Adrenal gland (tissue), 12 donors: Measurements from ENCODE around the gene RPS19. TPM values are rescaled to one million over a fixed set of nuclear protein-coding genes. Genes with fewer than 3 reads are reported as not detected.

Source experiments
- DNase-seq, 7 donors: peaks; one replicate each; pipeline ENCODE4 v3.0.0-alpha.2; 2019 to 2020
- H3K27ac ChIP-seq, 5 donors: fragments of 200-600 bp; sonication (generic) in 4 of 5; 1 replicate in 3 of 5; 2 replicates in 2 of 5; pipeline versions ENCODE4 v1.5.1 to v1.8.0; 2016 to 2020; ENCODE audit warnings: mild to moderate bottlenecking in 1 of 5
- H3K27me3 ChIP-seq: fragments of 200-600 bp; 2 replicates; pipeline ENCODE4 v1.8.0; 2021
- H3K36me3 ChIP-seq, 2 donors: fragments of 200-600 bp; replicated peaks in 1 of 2; 1 replicate in 1 of 2; 2 replicates in 1 of 2; pipeline versions ENCODE4 v1.5.1 to v1.8.0; 2018 to 2022
- H3K4me1 ChIP-seq, 2 donors: fragments of 200-600 bp; replicated peaks in 1 of 2; 1 replicate in 1 of 2; 2 replicates in 1 of 2; pipeline versions ENCODE4 v1.5.1 to v1.8.0; 2018 to 2021
- H3K4me3 ChIP-seq, 4 donors: fragments of 200-600 bp; sonication (generic) in 3 of 4; one replicate each; pipeline ENCODE4 v1.5.1; 2016 to 2018
- H3K9me3 ChIP-seq, 3 donors: fragments of 200-600 bp; sonication (generic) in 1 of 3; replicated peaks in 1 of 3; 1 replicate in 2 of 3; 2 replicates in 1 of 3; pipeline versions ENCODE4 v1.5.1 to v1.8.0; 2016 to 2021
- POLR2A ChIP-seq, 2 donors: fragments of 450-650 bp; IDR thresholded peaks; one replicate each; pipeline ENCODE4 v1.6.1; 2017; ENCODE audit warnings: antibody characterized with exemption in 2 of 2, mild to moderate bottlenecking in 2 of 2, moderate library complexity in 1 of 2
- WGBS, 4 donors: extraction: QIAGEN DNeasy Blood & Tissue Kit in 2 of 4; methylation state at CpG; one replicate each; pipeline versions ENCODE4 v1.1.5 to v1.1.7; 2013 to 2017; 5-methylcytosine and 5-hydroxymethylcytosine counted together
- intact Hi-C, 2 donors: fragments of 100-400 bp; cut with DNase I; formaldehyde crosslinking; loops; one replicate each; pipeline versions ENCODE4 v1.14.1 to v1.15.0; 2022 to 2023
- polyA plus RNA-seq, 3 donors: library from polyadenylated mRNA; stranded (reverse); fragments of 200-250 nt in 2 of 3; fragments of 350-450 nt in 1 of 3; fragmentation: Illumina TruSeq in 1 of 3; extraction: RNeasy Lipid Tissue Mini Kit (QIAGEN cat#74804) in 1 of 3; gene quantifications; one replicate each; pipeline ENCODE4 v1.2.3, GENCODE V29; 2013 to 2014
- total RNA-seq, 9 donors: library from RNA; depleted of rRNA in 4 of 9; stranded (reverse); fragments of >200 nt in 4 of 9; fragments of 120-200 nt in 1 of 9; fragmentation: NEBNext Ultra II Directional in 1 of 9; extraction: Animal tissue kit (Norgen Biotek cat#: 25700) in 1 of 9; gene quantifications; one replicate each; pipeline versions ENCODE4 v1.1.0 to v1.2.4, GENCODE V29; 2013 to 2023
- TF ChIP-seq, protein P1 (sequence below), 6 experiments: fragments of 450-650 bp in 4 of 6; fragments of 200-600 bp in 2 of 6; sonication (generic) in 1 of 6; IDR thresholded peaks; 1 replicate in 5 of 6; 2 replicates in 1 of 6; pipeline versions ENCODE4 v1.5.1 to v1.8.0; 2016 to 2021; ENCODE audit warnings: antibody characterized with exemption in 6 of 6, mild to moderate bottlenecking in 2 of 6, moderate library complexity in 1 of 6
- donor health status: healthy with polysubstance abuse.
- donor health status: Bipolar disorder and iron deficiency.
- donor health status: DM: yes; HTN: yes; CAD: no.
- donor health status: DM: no; HTN: no; CAD: no.
- donor health status: DM: no; HTN: no; CAD: no.
- donor health status: DM: yes; HTN: yes; CAD: no.

Gene RPS19
- total and polyA plus RNA-seq, 12 donors = 418 to 3,405 (median 1,389) TPM

DNA sequence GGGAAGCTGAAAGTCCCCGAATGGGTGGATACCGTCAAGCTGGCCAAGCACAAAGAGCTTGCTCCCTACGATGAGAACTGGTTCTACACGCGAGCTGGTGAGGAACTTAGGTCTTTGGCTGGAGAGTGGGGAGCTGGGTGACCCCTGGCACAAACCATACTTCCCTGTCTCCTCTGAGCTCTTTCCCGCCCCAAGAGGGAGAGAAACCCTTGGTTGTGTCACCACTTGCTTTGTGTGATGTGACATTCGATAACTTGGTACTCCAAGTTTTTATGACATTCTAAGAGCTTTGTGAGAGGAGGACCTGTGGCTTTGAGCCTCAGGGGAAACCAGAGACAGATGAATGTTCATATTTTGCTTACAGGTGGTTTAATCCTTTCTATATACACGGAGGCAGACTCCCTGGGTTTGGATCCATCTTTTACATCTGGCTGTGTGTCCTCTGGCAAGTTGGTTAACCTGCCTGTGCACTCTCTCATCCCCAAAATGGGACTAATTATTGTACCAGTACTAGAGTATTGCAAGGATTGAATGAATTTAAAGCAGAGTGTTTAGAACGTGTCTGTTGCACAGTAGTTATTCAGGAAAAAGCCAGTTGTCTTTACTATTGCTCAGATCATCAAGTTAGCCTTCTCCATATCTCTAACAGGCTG lies 1.2 kb downstream of the RPS19 start:
- 36 to 41% (median 36%) methylated on average over 7 to 9 of the region's 9 CpGs for WGBS, 4 donors
- no peak for TF ChIP-seq POLR2A (IDR thresholded peaks at IDR 0.05)
- TF ChIP-seq, protein P1, sequence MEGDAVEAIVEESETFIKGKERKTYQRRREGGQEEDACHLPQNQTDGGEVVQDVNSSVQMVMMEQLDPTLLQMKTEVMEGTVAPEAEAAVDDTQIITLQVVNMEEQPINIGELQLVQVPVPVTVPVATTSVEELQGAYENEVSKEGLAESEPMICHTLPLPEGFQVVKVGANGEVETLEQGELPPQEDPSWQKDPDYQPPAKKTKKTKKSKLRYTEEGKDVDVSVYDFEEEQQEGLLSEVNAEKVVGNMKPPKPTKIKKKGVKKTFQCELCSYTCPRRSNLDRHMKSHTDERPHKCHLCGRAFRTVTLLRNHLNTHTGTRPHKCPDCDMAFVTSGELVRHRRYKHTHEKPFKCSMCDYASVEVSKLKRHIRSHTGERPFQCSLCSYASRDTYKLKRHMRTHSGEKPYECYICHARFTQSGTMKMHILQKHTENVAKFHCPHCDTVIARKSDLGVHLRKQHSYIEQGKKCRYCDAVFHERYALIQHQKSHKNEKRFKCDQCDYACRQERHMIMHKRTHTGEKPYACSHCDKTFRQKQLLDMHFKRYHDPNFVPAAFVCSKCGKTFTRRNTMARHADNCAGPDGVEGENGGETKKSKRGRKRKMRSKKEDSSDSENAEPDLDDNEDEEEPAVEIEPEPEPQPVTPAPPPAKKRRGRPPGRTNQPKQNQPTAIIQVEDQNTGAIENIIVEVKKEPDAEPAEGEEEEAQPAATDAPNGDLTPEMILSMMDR (IDR thresholded peaks at IDR 0.05) = no peak
- H3K36me3 ChIP-seq = peaks cover 0 to 50% of the 10 kb centered on the region in 2 donors
- H3K27ac ChIP-seq = peak overlapping the region in 3 of 5 donors; percentile 96 to 98 (median 98)
- H3K4me1 ChIP-seq = peaks cover 9 to 36% of the 10 kb centered on the region in 2 donors
- no peaks in the 10 kb centered on the region for H3K9me3 ChIP-seq
- intact Hi-C loops = no loop called here
- H3K27me3 ChIP-seq = no peaks in the 10 kb centered on the region
- peak overlapping the region in 3 of 4 donors; percentile 92 to 94 (median 92) for H3K4me3 ChIP-seq
- no peak for DNase-seq

DNA sequence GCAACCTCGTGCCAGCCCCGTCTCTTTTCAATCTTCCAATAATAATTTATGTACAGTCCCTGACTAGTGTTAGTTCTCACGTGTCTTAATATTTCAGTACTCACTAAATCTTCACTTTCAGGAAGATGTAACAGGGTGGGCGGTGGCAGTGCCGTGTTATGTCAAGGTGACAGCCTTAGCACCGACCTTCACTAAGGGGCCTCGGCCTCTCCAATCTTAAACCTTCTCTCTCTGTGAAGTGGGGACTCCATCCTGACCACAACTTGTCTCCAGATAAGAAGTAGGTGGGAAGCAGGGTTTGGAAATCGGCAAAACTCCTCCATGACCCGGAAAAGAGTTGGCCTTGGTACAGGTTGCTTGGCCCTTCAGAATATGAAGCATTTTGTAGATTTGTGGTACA lies 1.8 kb downstream of the RPS19 start:
- peaks cover 0 to 56% of the 10 kb centered on the region in 2 donors for H3K36me3 ChIP-seq
- no peak for DNase-seq
- 45 to 61% (median 53%) methylated on average over 9 of the region's 9 CpGs for WGBS, 4 donors
- TF ChIP-seq POLR2A (IDR thresholded peaks at IDR 0.05) = no peak
- TF ChIP-seq, protein P1 (IDR thresholded peaks at IDR 0.05) = no peak
- intact Hi-C loops = no loop called here
- no peaks in the 10 kb centered on the region for H3K27me3 ChIP-seq
- H3K9me3 ChIP-seq = no peaks in the 10 kb centered on the region
- no peak overlapping the region for H3K4me3 ChIP-seq
- H3K27ac ChIP-seq = peak overlapping the region in 2 of 5 donors; percentile 96 to 98
- H3K4me1 ChIP-seq = peaks cover 9 to 36% of the 10 kb centered on the region in 2 donors

DNA sequence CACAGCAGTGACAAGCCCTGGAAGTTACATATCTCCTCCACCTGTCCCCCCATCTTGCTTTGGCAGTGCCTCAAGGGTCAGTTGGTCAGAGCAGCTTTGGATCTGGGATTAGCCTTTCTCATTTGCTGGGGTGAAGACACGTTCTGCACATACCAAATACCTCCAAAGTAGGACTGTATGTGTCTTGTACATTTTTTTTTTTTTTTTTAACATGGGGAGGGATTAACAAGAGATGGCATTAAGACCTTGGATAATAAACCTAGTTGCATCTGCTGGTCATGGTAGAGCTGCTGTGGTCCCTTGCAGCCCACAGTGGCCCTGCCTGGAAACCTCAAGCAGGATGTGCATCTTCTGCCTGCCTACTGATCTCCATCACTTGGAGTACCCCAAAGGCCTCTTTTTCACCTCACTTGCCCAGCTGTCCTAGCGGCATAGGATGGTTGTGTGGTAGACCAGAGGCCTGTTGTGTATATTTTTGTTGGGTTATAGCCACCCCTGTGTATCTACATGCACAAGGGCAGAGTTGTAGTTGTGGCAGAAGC lies 2.5 kb downstream of the RPS19 start:
- 55 to 80% (median 74%) methylated on average over 2 of the region's 2 CpGs for WGBS, 4 donors
- TF ChIP-seq POLR2A (IDR thresholded peaks at IDR 0.05) = no peak
- TF ChIP-seq, protein P1 (IDR thresholded peaks at IDR 0.05) = no peak
- intact Hi-C loops = no loop called here
- Histone ChIP-seq H3K27ac (no peak overlapping the region), H3K27me3 (no peaks in the 10 kb centered on the region), H3K9me3 (no peaks in the 10 kb centered on the region), H3K4me3 (no peak overlapping the region), H3K4me1 (peaks cover 9 to 36% of the 10 kb centered on the region in 2 donors), H3K36me3 (peaks cover 0 to 63% of the 10 kb centered on the region in 2 donors)
- no peak for DNase-seq

DNA sequence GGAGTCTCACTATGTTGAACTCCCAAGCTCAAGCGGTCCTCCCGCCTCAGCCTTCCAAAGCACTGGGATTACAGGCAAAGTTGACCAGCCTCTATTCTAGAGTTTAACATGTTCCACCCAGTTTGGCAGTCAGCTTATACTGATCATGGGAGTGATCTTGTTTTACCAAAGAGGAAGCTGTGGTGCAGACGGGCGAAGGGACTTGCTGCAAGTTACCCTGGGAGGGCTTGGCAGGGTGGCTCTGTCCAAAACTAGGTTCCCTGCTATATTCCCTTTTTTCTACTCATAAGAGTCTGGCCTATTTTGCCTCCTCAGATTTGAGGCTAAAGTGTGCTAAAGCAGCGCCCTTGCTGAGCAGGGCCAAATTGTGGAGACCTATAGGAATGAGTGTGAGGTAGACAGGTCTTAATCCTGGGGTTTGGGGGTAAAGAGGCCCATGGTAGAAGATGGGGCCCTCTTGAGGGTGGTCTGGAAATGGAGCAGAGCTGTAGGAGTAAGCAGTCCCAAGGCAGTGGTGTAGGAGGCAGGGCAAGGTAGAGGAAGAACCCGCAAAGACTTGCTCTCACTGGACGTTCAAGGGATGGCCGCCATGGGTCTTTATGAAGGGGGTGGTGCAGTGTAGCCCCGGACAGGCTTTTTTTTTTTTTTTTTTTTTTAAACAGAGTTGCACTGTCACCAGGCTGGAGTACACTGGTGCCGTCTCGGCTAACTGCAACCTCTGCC lies 3.3 kb downstream of the RPS19 start:
- intact Hi-C loops = no loop called here
- Histone ChIP-seq H3K4me3 (no peak overlapping the region), H3K27ac (no peak overlapping the region), H3K27me3 (no peaks in the 10 kb centered on the region), H3K36me3 (peaks cover 0 to 72% of the 10 kb centered on the region in 2 donors), H3K4me1 (peaks cover 9 to 36% of the 10 kb centered on the region in 2 donors), H3K9me3 (no peaks in the 10 kb centered on the region)
- DNase-seq = no peak
- WGBS, 4 donors = 78 to 86% (median 84%) methylated on average over 11 of the region's 11 CpGs
- TF ChIP-seq, protein P1 (IDR thresholded peaks at IDR 0.05) = no peak
- TF ChIP-seq POLR2A (IDR thresholded peaks at IDR 0.05) = no peak
